Measurements from ENCODE around the gene SLC27A1.
"Not testable (repeated sequence)": the region's sequence is repeated elsewhere in the genome, so short reads cannot be mapped to it uniquely, and the experiment has no call there.

SLC27A1 gene

GRCh38 chr19:17486545-17487240 lies 16.4 kb downstream of the SLC27A1 start:
- no peak for DNase-seq (ENCODE audit: low read depth, low spot score)

GRCh38 chr19:17487284-17488121 lies 17.2 kb downstream of the SLC27A1 start:
- no peak for DNase-seq (ENCODE audit: low read depth, low spot score)

GRCh38 chr19:17488593-17489391 lies 18.5 kb downstream of the SLC27A1 start:
- DNase-seq (ENCODE audit: low read depth, low spot score), result peak; percentile 75

DNA sequence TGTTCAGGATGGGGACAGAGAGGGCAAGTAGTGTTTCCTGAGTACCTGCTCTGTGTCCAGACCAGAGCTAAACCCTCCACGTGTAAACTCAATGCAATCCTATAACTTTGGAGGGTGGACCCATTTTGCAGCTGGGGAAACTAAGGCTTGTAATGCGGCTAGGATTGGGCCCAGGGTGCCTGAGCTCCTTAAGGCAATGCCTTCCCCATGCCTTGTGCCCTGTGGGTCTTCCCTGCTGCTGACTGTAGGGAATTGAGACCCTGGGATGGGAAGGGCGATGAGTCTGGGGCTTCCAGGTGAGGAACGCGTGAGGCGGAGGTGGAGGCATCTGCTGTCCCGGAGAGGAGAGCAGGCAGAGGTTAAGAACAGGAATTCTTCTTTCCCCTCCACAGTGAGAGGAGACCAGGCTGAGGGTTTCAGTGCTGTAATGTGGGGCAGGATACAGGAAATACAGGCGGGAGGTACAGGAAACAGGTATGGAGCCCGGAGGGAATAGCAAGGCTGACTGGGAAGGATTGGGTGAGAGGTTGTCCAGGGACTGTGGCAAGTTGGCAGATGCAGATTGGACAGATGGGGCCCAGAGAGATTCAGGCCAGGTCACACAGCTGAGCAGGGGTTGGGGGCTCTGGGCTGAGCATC lies 19.2 kb downstream of the SLC27A1 start:
- no peak for DNase-seq (ENCODE audit: low read depth, low spot score)

DNA sequence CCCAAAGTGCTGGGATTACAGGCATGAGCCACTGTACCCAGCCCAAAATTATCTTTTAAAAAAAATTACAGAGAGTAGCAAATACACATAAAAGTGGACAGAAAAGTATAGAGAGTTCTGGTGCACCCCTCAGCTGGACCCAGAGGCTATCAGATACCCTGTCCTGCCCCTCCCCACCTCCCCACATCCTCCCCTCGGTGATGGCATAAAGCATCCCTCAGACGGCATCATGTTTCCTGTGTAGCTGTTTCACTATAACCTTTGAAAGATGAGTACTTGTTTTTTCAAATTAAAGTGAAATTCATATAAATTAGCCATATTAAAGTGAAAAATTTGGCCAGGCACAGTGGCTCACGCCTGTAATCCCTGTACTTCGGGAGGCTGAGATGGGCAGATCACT lies 20.1 kb downstream of the SLC27A1 start:
- no peak for DNase-seq (ENCODE audit: low read depth, low spot score)

GRCh38 chr19:17491287-17491686 lies 21.0 kb downstream of the SLC27A1 start:
- DNase-seq (ENCODE audit: low read depth, low spot score), result no peak

DNA sequence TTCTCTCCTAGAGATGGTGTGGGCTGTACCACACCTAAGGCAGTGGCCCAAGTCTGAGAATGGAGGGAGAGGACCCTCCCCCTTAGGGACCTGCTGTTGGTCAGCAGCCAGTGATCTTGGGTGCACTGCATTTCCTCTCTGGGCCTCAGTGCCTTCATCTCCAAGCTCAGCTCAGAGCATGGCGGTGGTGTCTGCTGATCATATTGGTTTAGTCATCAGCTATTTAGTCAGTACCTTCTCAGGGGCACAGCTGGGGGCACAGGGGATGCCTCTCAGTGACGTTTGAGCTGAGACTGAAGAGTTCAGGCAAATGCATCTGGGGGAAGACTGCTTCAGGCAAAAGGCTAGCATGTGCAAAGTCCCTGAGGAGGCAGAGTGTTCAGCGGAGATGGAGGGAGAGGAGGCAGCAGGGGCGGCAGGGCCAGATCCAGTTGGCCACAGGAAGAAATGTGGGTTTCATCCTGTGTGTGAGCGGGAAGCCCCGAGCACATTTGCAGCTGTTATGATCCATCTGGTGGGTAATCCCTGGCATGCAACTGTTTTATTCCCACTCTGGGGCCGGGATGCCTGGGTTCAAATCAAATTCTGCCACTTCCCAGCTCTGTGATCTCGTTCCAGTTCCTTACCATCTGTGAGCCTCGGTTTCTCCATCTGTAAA lies 25.4 kb downstream of the SLC27A1 start:
- DNase-seq (ENCODE audit: low read depth, low spot score), result no peak

- DNase-seq (ENCODE audit: low read depth, low spot score), result no peak
These were observed 26.1 kb downstream of the SLC27A1 start for GRCh38 chr19:17496337-17496997.

DNA sequence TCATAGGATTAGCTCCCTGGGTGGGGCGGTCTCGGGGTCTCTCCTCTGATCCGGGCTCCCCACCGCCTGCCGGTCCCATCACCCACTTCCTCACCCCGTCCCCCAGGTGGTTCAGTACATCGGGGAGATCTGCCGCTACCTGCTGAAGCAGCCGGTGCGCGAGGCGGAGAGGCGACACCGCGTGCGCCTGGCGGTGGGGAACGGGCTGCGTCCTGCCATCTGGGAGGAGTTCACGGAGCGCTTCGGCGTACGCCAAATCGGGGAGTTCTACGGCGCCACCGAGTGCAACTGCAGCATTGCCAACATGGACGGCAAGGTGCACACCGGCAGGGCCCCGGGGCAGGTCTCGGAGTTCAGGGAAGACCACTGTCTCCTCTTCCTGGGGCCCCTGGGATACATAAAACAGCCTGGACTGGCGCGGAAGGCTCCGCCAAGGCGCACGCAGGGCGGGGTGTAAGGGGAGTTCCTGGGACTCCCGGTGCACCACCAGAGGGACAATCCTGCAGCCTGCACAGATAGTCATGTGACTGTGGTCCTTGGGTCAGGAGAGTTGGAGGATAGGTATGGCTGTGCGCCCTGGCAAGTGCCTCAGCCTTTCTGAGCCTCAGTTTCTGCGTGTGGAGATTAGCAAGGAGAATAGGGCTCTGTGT lies 26.9 kb downstream of the SLC27A1 start:
- DNase-seq (ENCODE audit: low read depth, low spot score), result no peak

DNA sequence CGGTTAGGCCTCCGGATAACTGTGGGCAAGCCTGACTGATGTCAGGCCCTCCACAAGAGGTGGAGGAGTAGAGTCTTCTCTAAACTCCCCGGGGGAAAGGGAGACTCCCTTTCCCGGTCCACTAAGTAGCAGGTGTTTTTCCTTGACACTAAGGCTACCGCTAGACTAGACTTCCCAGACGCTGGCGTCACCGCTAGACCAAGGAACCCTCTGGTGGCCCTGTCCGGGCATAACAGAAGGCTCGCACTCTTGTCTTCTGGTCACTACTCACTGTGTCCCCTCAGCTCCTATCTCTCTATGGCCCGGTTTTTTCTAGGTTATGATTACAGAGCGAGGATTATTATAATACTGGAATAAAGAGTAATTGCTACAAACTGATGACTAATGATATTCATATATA lies 28.7 kb downstream of the SLC27A1 start:
- not testable (repeated sequence) for DNase-seq (ENCODE audit: low read depth, low spot score)

DNA sequence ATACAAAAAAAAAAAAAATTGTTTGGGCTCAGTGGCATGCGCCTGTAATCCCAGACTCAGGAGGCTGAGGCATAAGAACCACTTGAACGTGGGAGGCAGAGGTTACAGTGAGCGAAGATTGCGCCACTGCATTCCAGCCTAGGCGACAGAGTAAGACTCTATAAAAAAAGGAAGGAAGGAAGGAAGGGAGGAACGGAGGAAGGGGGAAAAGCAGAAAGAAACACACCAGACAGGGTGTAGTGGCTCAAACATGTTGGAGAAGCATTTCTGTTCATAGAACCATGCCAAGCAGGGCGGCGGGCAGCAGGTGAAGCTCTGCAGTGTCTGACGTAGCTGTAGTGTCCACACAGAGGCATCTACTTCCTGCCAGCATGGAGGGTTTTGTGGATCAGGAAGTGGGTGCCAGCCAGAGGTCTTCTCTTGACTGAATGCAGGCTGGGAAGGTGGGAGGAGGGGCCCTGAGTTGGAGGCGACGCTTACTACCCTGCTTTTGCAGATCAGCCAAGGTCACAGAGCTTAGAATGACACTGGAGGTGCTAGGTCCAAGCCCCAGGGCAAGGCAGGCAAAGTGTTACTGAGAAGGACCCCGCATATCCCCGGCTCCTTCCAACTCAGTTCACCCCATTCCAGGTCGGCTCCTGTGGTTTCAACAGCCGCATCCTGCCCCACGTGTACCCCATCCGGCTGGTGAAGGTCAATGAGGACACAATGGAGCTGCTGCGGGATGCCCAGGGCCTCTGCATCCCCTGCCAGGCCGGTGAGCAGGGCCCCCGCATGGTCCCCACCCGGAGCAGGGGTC lies 29.5 kb downstream of the SLC27A1 start:
- no peak for DNase-seq (ENCODE audit: low read depth, low spot score)

DNA sequence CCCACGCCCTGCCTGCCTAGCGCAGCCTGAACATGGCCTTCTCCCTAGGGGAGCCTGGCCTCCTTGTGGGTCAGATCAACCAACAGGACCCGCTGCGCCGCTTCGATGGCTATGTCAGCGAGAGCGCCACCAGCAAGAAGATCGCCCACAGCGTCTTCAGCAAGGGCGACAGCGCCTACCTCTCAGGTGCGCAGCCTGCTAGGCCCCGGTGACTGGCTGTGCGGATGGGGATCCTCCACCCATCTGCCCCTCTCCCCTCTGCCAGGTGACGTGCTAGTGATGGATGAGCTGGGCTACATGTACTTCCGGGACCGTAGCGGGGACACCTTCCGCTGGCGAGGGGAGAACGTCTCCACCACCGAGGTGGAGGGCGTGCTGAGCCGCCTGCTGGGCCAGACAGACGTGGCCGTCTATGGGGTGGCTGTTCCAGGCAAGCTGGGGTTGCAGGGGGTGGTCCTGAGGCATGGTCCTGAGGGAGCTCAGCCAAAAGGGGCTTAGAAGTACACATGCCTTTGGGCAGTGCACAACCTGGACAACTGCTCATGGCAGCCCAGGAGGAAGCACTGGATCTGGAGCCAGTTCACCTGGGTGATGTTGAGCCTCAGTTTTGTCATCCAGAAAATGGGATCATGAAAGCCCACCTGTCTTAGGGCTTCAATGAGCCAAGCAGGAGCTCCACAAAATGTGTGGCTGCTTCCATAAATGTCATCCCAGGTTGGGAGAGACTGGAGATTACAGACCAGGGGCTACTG lies 30.3 kb downstream of the SLC27A1 start:
- DNase-seq (ENCODE audit: low read depth, low spot score), result no peak

DNA sequence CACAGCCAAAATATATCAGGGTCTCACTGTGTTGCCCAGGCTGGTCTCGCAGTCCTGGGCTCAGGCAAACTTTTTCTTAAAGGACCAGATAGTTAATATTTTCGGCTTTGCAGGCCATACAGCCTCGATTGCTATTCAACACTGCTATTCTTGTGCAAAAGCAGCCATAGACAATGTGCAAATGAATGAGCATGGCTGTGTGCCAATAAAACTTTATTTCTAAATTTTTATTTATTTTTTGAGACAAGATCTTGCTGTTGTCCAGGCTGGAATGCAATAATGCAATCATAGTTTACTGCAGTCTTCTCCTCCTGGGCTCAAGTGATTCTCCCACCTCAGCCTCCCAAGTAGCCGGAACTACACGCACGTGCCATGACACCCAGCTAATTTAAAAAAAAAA lies 32.9 kb downstream of the SLC27A1 start:
- DNase-seq (ENCODE audit: low read depth, low spot score), result no peak

GRCh38 chr19:17504030-17504429 lies 33.7 kb downstream of the SLC27A1 start:
- DNase-seq (ENCODE audit: low read depth, low spot score), result no peak

GRCh38 chr19:17504456-17504855 lies 34.1 kb downstream of the SLC27A1 start:
- DNase-seq (ENCODE audit: low read depth, low spot score), result no peak

- no peak for DNase-seq (ENCODE audit: low read depth, low spot score)
These were observed 34.9 kb downstream of the SLC27A1 start for GRCh38 chr19:17505223-17505622.

GRCh38 chr19:17506745-17507144 lies 36.4 kb downstream of the SLC27A1 start:
- DNase-seq (ENCODE audit: low read depth, low spot score), result no peak

GRCh38 chr19:17508558-17508933 lies 38.2 kb downstream of the SLC27A1 start:
- DNase-seq (ENCODE audit: low read depth, low spot score), result not testable (repeated sequence)
